AG08396 (cell line): Measurements from ENCODE around the gene SNX12.
"Not testable (repeated sequence)": the region's sequence is repeated elsewhere in the genome, so short reads cannot be mapped to it uniquely, and the experiment has no call there.

ENCODE experiments used
- DNase-seq: peaks from one replicate; pipeline ENCODE4 v3.0.0; 2012; ENCODE audit warnings: low spot score, mixed read lengths

SNX12 gene

GRCh38 chrX:71091263-71091662 is 23.1 kb upstream of the SNX12 start:
- DNase-seq = no peak

DNA sequence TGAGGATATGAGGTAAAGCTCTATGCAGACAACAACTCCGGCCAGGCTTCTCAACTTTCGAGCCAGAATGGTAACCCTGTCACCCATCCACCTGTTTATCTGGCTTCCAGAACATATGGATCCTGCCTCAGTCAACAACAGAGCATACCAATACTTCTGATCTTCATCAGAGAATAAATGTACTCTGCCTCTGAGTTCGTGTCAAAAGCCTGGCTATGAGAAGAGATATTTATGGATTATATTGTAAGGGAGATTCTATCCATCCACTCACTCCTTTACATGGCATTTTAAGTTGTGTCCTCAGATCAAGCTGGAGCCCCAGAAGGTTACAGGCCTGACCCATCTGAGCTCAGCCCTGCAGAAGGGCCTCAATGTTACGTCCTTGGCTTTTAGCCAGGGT is 17.8 kb upstream of the SNX12 start:
- no peak for DNase-seq

DNA sequence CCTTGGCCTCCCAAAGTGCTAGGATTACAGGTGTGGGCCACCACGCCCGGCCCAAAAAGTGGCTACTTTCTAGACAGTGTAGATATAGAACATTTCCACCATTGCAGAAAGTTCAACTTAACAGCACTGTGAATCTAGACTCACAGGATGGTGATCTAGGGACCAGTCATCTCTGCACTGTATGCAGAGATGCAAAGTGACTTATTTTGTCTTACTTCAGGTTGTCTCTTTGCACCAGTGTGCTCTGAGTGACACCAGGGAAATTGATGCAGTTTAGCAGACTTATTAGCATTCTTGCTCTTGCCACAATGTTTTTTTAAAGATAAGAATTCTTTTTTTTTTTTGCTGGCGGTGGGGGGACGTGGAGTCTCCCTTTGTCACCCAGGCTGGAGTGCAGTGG is 14.7 kb upstream of the SNX12 start:
- DNase-seq = no peak

- DNase-seq = no peak
Observed at GRCh38 chrX:71082124-71082647, 14.1 kb upstream of the SNX12 start.

- no peak for DNase-seq
Observed at GRCh38 chrX:71081330-71082123, 13.4 kb upstream of the SNX12 start.

- no peak for DNase-seq
Observed at GRCh38 chrX:71070531-71070930, 2.4 kb upstream of the SNX12 start.

GRCh38 chrX:71067712-71068043 is 456 bp downstream of the SNX12 start:
- DNase-seq = no peak

DNA sequence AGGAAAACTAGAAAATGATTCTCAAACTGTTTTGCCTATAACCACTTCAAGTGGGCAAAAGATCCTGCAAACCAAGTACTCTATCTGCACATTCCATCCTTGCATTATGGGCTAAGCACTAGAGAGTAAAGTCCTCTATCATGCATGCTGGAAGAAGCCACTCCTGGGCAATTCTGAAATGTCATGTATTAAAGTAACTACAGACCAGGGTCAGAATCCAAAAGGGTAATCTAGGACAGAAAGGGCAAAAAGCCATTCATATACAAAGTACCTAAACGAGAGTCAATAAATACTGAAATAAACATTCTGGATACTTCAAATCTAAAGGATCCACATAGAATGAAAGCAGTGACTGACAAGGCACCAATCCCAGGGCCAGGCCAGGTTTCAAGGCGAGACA is 1.0 kb downstream of the SNX12 start:
- DNase-seq = no peak

DNA sequence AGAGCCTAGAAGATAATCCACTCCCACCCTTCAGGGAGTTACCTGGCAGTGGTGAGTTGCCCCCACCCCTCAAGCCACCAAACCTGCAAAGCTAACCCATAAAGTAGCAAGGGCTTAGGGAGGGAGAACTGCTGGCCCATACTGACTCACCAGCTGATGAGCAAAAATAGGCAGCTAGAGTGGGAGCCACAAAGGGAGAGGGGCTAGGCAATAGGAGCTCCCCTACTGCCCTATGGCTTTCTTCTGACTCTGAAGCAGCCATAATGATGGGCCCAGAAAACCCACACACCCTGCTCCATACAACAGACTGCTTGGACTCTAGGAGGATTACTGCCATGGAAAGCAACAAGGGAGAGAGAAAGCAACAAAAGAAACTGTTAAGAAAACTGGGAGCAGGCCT is 8.0 kb downstream of the SNX12 start:
- DNase-seq = no peak

DNA sequence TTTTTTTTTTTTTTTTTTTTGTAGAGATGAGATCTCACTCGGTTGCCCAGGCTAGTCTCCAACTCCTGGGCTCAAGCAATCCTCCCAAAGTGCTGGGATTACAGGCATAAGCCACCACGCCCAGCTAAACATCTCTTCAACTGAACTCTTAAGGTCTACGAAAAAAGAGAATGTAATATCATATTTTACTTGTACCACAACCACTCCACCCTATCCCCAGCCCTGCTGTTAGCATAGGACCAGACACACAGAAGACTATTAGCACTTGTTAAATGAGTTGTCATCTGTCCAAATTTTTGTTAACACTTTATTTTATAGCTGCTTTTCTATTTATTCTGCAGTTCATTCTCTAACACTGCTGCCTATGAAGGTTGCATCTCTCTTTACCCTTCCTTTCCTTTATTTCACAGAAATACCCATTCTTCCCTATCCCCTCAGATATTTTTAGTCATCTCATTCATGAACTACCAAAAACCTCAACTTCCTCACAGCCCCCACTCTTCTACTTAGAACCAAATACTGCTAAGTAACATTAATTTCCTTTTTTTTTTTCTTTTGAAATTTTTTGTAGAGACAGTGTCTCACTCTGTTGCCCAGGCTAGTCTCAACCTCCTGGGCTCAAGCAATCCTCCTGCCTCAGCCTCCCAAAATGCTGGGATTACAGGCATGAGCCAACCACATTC is 10.1 kb downstream of the SNX12 start:
- no peak for DNase-seq

GRCh38 chrX:71056867-71057266 is 11.3 kb downstream of the SNX12 start:
- no peak for DNase-seq

DNA sequence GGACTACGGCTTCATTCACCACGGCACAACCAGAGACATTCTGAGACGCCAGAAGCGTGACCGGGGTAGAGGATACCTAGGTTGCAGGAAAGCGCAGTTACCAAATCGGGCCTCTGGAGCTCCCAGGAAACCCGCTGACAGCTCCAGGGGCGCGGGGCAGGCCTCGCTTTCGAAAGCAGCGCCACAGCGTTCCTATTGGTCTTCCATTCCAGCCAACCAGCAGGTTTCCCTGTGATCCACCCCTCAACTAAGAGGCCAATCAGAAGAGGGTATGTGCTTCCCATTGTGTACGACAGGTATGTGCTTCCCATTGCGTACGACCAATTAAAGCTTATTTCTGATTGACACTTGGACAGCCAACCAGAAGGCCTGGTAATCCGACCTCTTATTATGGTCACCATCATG is 14.9 kb downstream of the SNX12 start:
- no peak for DNase-seq

DNA sequence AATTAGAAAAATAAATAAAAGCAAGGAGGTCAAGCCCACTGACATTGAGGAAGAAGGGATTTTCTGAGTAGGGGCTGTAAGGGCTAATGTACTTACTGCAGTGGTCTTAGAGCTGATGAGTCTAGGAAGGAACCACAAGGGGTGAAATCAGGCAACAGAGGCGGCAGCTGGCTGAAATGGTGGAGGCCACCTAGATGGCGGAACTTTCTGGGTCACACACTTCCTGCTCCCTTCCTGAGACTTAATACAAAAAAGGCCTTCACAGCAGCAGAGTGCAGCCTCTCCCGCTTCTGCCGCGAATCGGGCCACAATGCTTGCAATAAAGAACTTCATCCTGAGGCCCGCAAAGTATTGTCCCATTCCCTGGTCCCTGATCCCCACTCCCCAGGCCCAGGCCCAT is 15.4 kb downstream of the SNX12 start:
- no peak for DNase-seq

DNA sequence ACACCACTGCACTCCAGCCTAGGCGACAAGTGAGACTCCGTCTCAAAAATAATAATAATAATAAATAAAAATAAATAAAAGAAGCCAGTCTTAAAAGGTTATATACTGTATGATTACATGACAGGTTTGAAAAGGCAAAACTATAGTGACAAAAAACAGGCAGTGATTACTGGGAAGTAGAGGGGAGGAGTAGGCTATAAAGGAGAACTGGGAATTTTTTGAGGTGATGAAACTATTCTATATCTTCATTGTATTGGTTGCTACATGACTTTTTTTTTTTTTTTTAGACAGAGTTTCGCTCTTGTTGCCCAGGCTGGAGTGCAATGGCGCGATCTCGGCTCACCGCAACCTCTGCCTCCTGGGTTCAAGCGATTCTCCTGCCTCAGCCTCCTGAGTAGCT is 20.2 kb downstream of the SNX12 start:
- DNase-seq = not testable (repeated sequence)

DNA sequence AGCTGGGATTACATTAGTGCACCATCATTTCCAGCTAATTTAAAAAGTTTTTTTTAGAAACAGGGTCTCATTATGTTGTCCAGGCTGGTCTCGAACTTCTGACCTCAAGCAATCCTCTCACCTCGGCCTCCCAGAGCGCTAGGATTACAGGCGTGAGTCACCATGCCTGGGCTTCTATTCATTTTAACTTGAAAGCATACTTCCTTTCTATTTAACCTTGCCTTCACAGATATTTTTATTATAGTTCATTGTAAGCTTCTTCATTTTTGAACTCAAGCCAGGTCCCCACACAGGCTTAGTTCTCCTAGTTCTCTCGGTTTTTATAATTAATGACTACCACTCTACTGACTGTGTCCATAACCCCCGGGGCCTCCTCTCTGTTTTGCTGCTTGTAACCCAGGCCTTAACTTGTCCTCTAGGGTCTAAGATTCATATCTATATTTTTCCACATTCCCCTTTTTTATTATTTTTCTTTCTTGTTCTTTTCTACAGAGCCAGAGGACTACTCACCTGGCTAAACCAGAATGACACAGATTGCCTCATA is 50.7 kb downstream of the SNX12 start:
- DNase-seq = no peak
